NCI-H345 treated with DMSO at 0.1 percent for 48 hours (cell line): ENCODE results near the gene WDR26.
"Not testable (repeated sequence)": the region's sequence is repeated elsewhere in the genome, so short reads cannot be mapped to it uniquely, and the experiment has no call there.

Source experiments
- DNase-seq: peaks from one replicate; lab custom pipeline; 2025; ENCODE audit not compliant: unreplicated experiment; lab: John Stamatoyannopoulos, UW

WDR26 gene

DNA sequence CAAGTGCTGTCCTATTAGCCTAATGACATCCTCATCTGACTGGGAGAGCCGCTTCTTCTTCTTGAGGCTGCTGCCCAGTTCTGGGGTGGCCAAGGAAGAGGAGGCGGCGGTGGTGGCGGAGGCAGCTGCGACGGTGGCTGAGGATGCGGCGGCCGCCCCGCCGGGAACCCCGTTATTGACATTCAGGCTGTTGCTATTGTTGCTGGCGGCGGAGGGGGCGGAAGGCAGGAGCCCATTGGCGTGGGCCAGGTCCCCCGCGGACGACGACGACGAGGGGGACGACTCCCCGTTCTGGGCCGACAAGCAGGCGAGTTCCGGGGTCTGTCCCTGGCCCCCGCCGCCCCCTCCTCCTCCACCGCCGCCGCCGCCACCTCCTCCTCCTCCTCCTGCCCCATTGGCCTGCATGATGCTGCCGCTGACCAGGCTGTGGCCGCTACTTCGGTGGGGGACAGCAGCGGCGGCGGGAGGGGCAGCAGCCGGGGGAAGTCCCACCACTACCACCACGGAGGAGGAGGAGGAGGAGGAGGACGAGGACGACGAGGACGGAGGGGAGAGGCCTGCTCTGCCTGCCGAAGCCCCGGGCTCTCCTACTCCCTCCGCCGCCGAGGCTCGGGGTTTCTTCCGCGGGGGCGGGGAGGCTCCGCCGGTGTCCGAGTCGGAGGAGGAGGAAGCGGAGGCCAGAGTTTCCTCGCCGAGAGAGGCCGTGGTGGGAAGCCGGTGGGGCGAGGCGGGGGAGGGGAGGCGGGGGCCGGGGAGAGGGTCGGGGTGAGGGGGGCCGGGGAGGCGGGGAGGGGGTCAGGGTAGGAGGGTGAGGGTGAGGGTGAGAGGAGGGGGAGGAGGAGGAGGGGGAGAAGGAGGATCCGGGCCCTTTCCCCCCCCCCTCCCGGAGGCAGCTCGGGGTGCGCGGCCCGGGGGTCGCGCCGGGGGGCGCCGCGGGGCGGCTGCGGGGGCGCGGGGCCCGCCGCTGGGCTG, 610 bp downstream of the WDR26 start:
- DNase-seq, result no peak

DNA sequence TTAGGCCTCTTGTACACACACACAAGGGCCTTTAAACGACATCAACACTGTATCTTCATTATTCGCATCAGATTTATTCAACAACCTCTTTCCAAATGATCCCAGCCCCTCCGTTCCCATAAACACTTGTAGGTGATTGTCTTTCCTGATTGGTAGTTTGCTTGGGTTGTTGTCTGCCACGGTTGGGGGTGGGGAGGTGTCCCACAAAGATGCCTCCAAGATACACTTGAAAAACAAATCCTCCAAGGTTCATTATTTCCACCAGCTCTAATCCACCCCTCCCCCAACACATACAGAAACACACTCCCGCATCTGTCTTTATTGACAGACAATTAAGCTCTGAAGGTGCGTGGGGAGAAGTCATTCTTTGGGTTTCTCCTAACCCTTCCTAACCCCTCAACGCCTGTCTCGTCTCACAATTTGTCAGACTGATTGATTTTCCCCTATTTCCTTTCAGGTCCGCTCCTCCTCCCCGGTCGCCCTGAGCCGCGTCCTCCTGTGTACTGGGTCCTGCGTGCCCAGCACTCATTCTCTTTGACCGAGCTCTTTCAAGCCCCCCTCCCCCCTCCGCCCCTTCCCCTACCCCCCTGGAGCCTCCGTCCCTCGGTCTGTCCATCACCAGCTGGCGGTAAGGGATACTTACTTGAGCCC, 1.4 kb downstream of the WDR26 start:
- no peak for DNase-seq

- DNase-seq, result no peak
Observed at GRCh38 chr1:224432672-224433040, 1.9 kb downstream of the WDR26 start.

DNA sequence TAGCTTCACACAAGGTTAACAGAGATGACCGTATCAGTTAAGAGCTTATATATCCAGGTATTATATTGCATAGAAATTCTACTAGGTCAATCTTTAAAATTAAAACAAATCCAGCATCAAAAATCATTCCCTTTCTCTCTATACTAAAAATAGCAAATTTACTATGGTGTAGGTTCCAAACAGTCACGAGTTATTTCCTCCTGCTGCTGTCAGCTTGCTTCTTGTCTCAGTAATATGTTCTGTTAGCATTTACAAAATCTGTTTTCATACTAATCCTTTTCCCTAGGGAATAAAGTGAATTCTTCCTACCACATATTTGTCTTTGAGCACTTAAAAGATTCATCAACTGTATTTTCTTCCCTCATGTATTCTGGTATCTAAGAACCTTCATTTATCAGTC, 2.5 kb downstream of the WDR26 start:
- DNase-seq, result no peak

- no peak for DNase-seq
Observed at GRCh38 chr1:224431726-224432125, 2.9 kb downstream of the WDR26 start.

DNA sequence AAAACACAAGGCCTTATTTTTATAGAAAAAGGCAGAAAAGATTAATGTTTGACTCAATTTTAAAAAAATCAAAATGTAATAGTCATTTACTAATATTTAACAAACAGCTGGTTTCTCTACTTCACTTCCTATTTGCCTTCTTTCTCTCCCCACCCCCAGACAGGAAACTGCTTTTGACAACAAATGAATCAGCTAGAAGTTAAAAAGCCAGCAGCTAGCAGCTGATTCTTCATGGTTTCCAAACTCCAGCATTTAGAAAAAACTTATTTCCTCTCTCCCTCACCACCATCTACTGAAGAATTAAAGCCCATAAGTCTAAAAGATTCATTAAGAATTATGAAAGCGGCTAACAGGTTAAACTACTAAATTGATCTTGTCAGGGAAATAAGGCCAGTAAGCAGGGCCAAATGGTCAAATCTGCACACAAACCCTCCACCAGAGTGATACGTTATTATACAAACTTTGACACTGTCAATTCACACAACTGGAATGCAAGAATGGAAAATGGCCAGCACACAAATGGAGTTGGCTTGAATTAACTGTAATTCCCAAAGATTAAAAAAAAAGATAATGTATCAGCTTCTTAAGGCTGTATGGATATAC, 4.0 kb downstream of the WDR26 start:
- DNase-seq, result no peak

- no peak for DNase-seq
Observed at GRCh38 chr1:224429616-224430326, 4.8 kb downstream of the WDR26 start.

- not testable (repeated sequence) for DNase-seq
Observed at GRCh38 chr1:224428713-224429112, 5.9 kb downstream of the WDR26 start.

- no peak for DNase-seq
Observed at GRCh38 chr1:224427346-224427745, 7.3 kb downstream of the WDR26 start.

DNA sequence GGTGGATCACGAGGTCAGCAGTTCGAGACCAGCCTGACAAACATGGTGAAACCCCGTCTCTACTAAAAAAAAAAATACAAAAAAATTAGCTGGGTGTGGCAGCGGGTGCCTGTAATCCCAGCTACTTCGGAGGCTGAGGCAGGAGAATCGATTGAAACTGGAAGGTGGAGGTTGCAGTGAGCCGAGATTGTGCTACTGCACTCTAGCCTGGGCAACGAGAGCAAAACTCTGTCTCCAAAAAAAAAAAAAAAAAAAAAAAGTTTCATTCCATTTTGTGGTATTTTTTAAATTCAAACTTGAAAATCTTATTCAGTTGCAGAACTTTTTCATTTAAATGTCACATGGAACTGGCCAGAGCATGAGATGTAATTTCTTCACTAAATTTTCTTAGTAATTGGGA, 7.7 kb downstream of the WDR26 start:
- not testable (repeated sequence) for DNase-seq

DNA sequence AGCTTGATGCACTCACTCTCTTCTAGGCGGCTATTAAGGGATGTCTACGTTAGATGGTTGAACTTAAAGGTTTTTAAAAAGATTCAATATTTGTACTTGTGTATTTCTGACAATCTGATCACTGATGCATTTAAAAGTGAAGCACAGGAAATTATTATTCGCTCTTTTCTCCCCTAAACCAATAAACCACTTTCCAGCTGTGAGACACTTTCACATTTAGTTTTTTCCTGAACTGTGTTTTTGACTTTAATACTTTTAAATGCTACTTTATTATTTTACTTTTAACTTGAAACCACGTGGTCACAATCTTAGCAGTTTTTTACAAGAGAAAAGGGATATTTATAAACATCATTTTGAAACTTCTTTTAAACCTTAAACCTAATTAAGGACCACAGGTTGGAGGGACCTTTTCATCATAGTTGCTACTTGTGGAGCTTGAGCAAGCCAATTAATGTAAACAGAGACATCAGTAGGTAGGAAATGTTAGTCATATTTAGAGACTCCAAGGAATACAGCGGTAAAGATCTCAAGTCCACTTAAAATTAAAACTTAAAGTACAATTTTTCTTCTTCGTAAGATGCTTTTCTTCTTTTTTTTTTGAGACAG, 9.2 kb downstream of the WDR26 start:
- no peak for DNase-seq

DNA sequence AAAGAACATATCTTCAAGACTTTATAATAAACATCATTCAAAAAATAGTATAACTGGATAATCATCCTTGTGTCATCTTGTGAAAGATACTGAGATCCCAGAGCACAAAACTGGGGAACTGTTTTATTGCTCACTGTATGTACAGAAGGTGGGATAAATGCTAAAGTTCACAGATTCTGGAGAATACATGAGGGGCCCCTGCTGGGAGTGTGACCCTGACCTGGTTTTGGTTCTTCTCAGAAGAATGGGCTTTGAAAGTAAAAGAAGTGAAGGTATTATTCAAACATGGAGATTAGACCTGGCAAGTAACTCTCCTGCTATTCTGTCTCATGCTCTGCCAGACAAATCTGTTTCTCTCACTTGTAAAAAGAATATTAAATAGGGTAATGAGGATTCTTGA, 14.5 kb downstream of the WDR26 start:
- DNase-seq, result no peak

DNA sequence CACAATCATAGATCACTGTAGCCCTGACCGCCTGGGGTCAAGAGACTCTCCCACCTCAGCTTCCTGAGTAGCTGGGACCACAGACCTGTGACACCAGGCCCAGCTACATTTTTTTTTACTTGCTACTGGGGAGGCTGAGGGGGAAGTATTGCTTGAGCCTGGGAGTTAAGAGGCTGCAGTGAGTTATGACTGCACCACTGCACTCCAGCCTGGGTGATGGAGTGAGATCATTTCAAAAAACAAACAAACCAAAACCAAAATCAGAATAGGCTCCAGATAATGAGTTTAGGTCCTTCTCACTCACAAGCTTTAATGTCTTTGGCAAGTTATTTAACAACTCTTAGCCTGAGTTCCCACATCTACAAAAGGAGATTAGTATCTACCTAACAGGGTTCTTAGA, 22.8 kb downstream of the WDR26 start:
- DNase-seq, result no peak

GRCh38 chr1:224408294-224408590, 26.4 kb downstream of the WDR26 start:
- DNase-seq, result no peak

DNA sequence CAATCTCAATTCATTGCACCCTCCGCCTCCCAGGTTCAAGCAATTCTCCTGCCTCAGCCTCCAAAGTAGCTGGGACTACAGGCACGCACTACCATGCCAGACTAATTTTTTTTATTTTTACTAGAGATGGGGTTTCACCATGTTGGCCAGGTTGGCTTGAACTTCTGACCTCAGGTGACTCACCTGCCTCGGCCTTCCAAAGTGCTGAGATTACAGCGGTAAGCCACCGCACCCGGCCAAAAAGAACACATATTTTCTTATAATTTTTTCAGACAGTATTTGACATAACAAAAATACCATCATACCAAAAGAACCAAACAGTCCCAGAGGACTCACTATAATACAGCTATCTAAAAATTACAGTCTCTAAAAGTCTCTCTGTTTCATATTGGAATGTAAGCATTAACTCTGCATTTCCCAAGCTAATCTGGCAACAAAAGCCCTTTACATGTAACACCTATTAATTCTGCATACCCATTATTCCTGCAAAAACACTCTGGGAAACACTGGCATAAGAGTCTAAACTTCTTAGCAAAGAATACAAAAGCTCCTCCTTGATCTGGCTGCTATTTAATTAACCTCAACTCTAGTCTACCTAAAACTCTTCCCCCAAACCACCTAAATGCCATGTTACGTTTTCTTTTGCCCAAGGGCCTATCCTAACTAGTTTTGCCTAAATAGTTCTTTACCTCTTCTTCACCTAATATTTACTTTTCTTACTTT, 26.9 kb downstream of the WDR26 start:
- no peak for DNase-seq

DNA sequence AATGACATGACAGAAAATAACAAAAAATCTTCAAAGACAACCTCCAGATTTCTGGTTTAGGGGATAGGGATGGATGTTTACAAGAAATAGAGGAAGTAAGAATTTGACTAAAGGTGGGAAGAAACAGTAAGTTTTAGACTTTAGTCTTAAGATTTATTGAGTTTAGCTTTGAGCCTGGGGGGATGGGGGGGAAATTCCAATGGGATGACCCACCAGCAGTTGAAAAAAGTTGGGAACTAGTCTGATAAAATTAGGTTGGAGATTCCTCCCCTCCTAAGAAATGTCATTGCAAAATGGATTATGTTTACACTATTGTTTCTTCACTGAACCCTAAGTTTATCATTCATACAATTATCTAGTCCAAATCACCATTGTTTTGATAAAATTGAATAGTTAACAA, 28.4 kb downstream of the WDR26 start:
- no peak for DNase-seq

GRCh38 chr1:224405604-224405970, 29.0 kb downstream of the WDR26 start:
- DNase-seq, result no peak

GRCh38 chr1:224404916-224405603, 29.5 kb downstream of the WDR26 start:
- no peak for DNase-seq

- no peak for DNase-seq
Observed at GRCh38 chr1:224402472-224403036, 32.0 kb downstream of the WDR26 start.

- no peak for DNase-seq
Observed at GRCh38 chr1:224399887-224400286, 34.7 kb downstream of the WDR26 start.
